Medulla oblongata (tissue), 1 donor: Measurements from ENCODE around the gene ACKR4.

Experiments used
- DNase-seq: peaks from one replicate; pipeline ENCODE4 v3.0.0-alpha.2; 2015; ENCODE audit errors: extremely low spot score

Gene ACKR4

GRCh38 chr3:132641837-132642538, 44.9 kb downstream of the ACKR4 start:
- peak; percentile 58 for DNase-seq

DNA sequence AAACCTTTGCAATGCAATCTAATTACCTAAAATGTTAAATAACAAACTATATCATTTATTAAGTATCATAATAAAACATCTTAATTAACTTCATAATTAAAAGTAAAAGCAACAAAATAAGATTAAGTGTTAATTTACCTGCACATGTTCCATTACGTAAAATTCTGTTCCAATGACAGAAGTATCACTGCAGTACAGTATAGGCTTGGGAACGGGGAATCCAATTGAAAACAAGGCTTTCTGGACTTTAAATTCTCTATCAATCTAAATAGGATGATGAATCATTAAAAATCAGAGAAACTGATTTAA, 45.4 kb downstream of the ACKR4 start:
- no peak for DNase-seq

DNA sequence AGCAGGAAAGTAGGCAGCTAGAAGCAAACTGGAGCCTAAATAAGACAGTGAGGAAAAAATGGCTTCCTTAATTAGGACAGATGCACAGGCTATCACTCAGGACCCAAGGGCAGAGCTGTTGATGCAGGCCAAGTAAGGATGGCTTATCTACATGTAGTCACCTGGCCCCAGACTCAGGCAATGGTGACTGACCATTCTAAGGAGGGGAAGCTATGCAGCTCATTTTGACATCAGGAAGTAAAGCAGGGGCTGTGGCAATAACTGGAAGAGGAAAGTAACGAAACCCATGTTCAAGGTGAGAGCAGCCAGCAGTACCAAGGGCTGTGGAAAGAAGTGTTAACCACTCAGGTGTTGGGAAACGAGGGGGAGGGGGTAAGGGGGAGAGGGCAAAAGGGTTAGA, 46.3 kb downstream of the ACKR4 start:
- no peak for DNase-seq

DNA sequence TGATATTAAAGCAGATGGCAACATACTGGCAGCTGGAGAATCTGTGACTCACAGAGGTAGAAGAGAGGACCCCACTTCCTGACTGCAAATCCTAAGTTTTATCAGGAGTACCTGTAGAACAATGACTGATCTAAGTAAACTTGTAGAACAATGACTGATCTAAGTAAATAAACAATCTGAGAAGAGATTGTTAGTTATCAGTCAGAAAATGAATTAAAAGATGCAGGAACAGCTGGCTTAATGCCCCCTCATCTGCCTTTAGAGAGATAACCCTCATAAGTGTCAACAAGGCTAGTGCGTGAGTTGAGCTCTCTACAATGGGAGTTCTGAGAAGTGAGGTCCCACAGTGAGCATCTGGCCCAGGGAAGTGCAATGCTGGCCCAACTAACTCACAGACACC, 48.0 kb downstream of the ACKR4 start:
- no peak for DNase-seq

GRCh38 chr3:132650153-132650552, 53.1 kb downstream of the ACKR4 start:
- no peak for DNase-seq
